ENCODE results near the gene SYNCRIP.

DNA sequence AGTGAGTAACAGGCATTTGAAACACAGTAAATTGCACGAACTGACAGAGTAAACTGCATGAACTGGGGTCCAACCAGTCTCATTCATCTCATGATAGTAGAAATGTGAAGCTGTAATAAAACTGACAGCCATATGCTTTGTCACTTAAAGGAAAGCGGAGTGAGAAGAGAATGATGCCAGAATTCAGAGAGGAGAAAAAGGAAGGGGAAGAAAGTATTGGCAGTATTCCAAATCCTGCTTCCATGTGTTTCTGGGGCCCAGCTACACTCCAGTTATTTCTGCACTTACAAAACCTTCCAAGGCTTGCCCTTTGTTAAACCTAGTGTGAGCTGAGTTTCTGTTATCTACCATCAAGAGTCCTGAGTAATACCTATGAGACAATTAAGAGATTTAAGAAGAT, 66.2 kb downstream of the SYNCRIP start:
- TF ChIP-seq, protein P1, sequence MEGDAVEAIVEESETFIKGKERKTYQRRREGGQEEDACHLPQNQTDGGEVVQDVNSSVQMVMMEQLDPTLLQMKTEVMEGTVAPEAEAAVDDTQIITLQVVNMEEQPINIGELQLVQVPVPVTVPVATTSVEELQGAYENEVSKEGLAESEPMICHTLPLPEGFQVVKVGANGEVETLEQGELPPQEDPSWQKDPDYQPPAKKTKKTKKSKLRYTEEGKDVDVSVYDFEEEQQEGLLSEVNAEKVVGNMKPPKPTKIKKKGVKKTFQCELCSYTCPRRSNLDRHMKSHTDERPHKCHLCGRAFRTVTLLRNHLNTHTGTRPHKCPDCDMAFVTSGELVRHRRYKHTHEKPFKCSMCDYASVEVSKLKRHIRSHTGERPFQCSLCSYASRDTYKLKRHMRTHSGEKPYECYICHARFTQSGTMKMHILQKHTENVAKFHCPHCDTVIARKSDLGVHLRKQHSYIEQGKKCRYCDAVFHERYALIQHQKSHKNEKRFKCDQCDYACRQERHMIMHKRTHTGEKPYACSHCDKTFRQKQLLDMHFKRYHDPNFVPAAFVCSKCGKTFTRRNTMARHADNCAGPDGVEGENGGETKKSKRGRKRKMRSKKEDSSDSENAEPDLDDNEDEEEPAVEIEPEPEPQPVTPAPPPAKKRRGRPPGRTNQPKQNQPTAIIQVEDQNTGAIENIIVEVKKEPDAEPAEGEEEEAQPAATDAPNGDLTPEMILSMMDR (IDR thresholded peaks at IDR 0.05): no peak
- no peak for TF ChIP-seq RCOR1 (IDR thresholded peaks at IDR 0.05; ENCODE audit: low read length)
- TF ChIP-seq EP300 (IDR thresholded peaks at IDR 0.05; ENCODE audit: borderline replicate concordance in 1 of 2, low read depth in 1 of 2, low read length in 1 of 2): no peak
- TF ChIP-seq GABPA (IDR thresholded peaks at IDR 0.05; ENCODE audit: low read depth): no peak

All from SK-N-SH (cell line).